Activated CD4-positive, alpha-beta T cell treated with anti-CD3 and anti-CD28 coated beads, Interleukin-2, amount 50 U/mL, for 1 hour (primary cell): ENCODE data around the gene ESYT3.
"Not testable (repeated sequence)": the region's sequence is repeated elsewhere in the genome, so short reads cannot be mapped to it uniquely, and the experiment has no call there.

Source experiments
- DNase-seq: peaks from one replicate; pipeline ENCODE4 v3.0.0-alpha.2; 2020

Gene ESYT3

DNA sequence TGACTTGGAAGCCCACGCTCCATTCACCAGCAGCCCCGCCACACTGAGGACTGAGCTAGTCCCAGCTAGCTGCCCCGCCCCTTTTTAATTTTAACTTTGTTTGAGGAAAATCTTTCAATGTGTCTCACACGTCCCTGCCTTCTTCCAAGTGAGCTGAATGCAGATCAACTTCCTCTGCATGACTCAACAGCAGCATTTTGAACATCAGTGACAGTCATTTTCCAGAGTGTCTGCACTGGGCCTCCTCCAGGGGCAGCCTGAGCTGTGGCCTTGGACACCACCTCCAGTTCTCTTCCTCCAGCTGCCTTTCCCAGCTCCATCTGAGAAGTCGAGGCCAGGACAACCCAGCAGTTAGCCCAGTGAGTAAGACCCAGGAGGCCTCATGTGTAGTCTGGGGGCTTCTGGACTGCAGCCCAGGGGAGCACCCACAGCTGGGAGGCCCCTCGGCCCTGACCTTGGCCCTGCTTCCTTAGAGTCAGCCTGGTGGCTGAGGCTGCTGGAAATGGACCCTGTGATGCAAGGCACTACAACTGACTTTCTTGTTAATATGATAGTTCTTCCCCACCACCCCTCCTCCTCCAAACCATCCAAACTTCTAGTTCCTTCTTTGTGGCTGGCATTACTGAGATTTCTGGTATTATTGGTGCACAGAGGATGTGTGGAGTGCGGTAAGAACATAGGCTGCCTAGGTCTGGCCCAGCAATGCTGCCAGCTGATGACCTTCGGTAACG lies 21.4 kb upstream of the ESYT3 start:
- no peak for DNase-seq

DNA sequence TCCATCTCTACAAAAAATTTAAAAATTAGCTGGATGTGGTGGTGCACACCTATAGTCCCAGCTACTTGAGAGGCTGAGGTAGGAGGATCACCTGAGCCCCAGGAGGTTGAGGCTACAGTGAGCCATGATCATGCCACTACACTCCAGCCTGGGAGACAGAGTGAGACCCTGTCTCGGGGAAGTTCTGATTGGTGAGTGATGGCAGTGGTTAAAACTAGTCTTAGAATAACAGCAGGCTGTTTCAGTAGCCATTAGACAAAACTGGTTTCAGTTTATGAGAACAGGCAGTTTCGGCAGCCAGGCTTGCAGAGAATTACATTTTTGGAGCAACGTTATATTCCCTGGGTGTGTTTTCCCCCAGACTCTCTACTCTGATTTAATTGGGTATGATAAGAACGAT lies 18.2 kb upstream of the ESYT3 start:
- DNase-seq: not testable (repeated sequence)

DNA sequence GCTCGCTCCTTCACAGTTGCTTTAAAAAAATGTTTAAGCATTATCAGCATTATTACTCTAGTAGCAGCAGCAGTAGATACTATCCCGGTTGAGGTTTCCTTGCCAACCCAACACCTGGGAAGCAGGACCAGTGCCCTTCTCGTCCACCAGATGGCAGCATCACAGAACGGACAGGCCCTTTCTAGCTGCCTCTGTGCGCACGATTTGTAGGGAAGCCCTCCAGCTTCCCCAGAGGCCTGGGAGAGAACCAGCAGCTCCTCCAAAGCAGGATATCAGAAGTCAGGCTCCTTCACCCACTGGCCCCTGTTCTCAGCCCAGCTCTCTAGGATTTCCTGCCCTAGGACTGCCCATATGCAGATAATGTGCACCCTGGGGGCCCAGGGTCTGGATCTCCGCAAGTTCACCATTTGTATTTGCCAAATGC lies 16.8 kb upstream of the ESYT3 start:
- DNase-seq: peak; percentile 52

DNA sequence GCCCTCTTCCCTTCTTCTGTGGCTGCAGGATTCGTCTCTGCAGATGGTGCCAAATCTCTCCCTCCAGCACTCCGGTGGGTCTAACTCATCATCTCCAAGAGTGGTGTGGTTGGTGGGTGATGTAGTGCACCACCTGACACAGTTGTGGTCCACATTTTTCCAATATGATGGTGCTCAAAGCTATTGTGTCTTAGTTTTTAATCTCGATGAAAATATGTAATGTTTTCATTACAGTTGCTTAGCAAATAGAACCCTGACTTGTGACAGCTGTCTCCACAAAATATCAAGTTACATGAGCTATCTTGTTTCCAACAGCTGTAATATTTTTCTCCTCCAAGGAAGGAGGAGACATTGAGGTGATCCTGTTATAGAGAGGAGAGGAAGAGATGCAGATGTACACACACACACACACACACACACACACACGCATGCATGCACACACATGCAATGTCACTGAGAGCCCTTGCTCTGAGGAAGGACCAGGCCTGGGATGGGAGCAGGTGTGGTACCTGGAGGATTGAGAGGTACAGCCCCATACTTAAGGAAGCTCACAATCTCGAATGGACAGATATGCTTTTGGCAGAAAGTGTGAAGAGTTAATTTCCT lies 15.7 kb upstream of the ESYT3 start:
- no peak for DNase-seq

DNA sequence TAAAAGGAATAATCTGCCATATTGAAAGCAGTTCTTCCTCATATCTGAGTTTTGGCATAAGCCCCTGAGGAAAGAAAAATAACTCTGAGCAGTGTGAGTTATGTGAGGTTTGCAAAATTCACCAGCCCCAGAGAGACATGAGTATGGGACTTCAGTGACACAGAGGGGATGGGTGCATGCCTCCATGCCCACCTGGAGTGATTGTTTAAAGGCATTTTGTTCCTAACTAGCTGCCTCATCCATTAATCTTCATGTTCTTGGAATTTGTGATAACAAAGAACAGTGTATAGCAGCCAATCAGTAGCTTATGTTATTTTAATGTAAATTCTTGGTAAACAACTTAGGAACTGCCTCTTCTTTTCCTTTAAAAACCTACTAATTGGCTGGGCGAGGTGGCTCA lies 11.1 kb upstream of the ESYT3 start:
- DNase-seq: no peak

DNA sequence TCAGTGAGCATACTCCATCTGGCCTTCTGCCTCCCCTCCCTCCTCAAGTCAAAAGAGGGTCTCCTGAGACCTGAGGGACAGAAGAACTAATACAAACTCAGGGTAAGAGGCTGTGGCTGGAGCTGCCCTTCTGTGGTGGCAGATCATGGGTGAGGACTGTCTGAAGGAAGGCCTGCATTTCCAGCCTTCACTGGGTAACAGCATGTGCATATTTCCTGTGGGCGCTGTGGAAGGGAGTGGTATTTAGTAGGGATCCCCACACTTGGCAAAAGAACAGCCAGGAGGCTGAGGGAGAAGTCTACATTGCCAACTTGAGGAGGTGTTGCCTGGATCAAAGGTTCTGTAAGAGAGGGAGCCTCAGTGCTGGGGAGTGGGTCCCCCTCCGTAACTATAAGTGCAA lies 10.1 kb upstream of the ESYT3 start:
- no peak for DNase-seq

DNA sequence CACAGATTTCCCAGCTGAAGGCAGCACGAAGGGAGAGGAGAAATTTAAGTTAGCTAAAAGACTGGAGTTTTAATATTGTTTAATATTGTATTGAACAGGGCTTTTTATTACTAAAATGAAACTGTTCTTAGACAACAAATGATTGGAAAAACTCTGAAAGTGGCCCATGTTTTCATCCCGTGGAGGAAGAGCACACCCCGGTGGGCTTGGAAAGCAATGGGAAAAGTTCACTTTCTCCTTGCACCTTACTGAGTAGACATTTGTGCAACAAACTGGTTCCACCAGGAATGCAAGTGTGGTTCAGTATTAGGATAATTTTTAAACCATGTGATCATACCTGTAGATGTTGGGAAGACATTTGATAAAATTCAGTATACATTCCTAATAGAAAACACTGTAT lies 8.2 kb upstream of the ESYT3 start:
- DNase-seq: no peak

DNA sequence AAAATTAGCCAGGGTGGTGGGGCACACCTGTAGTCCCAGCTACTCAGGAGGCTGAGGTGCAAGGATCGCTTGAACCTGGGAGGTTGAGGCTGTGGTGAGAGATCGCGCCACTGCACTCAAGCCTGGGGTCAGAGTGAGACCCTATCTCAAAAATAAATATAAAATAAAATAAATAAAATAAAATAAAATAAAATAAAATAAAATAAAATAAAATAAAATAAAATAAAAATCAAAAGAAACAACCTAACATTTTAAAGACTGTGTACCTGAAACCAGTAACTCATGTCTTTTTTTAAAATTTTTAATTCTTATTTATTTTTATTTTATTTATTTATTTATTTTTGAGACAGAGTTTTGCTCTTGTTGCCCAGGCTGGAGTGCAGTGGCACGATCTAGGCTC lies 7.7 kb upstream of the ESYT3 start:
- not testable (repeated sequence) for DNase-seq

DNA sequence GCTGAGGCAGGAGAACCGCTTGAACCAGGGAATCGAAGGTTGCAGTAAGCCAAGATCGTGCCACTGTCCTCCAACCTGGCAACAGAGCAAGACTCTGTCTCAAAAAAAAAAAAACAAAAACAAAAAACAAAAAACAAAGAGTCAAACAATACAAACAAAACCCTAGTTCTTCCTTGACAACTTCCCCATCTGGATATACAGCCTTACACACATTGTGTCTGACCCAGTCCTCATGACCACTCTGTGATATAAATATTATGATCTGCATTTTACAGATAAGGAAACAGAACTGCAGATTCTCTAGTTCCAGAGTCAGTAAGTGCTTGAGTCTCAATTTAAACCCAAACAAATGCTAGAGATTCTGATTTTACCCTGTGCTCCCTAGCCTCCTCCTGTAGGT lies 4.8 kb upstream of the ESYT3 start:
- no peak for DNase-seq

DNA sequence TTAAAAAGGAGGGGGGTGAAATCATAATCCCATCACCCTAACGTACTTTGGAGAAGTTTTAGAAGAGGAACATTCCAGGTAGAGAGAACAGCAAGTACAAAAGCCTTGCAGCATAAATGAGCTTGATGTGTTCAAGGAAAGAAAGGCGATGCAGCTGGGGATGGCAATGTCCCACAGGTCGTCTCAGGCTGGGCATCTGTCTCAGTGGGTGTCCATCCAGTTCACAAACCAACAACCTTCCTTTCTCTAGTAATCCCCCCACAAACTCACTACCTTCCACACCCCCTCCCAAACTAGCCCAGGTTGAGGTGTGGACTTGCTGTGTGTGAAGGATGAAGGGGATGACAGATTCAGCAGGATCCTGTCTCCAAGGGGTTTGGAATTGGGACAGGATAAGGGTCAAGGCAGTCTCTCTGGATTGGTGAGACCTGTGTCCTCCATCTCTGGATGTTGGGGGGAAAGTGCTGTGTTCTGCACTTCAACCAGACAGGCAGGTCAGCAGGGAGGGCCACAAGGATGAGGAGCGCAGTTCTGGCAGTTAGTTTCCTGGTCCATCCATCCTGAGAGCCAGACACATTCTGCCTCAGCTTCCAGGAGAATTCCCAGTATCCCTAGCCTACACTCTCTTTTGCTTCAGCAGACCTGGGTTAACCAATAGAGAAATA lies 1.7 kb upstream of the ESYT3 start:
- DNase-seq: no peak

DNA sequence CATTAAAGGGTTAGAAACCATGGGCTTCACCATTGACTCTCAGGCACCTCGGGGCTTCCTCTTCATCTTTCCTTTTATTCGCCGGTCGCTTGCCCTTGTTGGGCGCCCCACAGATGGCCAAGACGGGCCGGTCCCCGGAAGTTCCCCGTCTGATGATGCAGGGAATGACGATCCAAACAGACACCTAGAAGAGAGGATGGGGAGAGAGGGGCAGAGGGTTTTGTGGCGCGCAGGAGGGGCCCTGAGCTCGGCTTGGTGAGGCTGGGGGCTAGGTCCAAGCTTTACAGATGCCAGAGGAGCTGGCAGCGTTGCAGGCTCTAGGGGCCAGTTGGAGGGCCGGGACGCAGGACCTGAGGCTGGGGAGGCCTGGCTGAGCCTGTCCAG lies 532 bp upstream of the ESYT3 start:
- DNase-seq: no peak

DNA sequence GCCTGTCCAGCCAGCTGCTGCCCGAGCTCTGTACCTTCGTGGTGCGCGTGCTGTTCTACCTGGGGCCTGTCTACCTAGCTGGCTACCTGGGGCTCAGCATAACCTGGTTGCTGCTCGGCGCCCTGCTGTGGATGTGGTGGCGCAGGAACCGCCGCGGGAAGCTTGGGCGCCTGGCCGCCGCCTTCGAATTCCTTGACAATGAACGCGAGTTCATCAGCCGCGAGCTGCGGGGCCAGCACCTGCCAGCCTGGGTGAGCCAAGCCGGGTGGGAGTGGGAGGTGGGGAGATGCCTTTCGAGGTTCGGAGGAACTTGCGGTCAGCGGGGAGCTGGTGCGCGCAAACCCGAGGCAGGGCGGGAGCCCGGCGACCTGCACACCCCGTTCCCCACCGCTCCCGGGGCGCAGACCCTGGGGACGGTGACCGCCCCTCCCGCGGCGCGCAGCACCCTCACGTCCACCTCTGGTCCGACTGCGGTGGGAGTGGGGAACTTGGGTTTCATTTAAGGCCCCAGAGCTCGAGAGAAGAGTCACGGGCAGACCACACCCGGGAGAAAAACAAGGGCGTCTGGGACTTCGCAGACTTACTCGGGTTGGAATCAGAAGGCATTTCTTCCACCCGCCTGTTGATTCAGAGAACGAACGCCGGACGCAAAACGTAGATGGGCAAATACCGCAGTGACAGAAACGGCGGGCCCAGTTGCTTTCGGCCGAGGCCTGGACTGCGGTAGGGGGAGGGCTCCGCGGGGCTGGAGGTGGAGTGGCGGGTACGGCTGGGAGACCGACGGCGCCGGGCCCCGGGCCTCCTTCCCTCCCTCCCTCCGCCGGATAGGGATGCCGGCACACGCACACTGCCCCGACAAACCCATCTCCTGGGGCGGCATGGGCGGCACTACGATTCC lies 708 bp downstream of the ESYT3 start:
- DNase-seq: no peak

DNA sequence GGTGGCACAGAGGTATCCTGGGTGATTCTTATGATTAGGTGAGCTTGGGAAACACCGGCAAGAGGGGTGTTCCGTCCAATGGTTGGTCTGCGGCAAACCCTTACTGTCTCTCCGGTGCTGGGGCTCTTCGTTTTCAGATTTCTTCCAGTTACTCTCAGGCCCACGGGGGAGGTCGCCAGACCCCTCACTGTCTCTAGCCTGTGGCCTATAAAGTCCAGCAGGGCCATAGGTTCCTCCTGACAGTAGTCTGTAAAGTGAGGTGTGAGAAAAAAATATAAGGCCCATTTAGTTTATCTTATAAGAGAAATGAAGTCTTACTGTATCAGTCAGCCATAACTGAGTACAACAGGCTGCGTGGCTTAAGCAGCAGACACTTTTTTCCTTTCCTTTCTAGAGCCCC lies 1.4 kb downstream of the ESYT3 start:
- DNase-seq: no peak

DNA sequence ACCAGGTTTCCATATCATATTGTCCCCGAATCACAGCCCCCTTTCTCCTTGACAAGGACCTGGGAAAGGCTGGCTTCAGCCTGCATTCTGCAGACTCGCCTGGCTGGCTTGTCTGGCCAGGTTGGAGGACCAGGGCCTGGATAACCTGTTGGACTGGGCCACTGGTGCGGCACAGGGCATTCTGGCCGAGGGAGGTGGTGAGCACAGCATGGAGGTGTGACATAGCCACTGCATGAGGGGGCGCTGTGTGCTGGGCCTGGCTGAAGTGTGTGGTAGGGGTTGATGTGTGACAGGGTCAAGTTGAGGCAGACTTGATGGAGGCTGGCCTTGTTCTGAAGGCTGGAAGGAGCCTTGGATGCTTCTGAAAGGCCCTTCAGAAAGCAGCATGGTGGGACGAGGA lies 2.9 kb downstream of the ESYT3 start:
- DNase-seq: no peak

DNA sequence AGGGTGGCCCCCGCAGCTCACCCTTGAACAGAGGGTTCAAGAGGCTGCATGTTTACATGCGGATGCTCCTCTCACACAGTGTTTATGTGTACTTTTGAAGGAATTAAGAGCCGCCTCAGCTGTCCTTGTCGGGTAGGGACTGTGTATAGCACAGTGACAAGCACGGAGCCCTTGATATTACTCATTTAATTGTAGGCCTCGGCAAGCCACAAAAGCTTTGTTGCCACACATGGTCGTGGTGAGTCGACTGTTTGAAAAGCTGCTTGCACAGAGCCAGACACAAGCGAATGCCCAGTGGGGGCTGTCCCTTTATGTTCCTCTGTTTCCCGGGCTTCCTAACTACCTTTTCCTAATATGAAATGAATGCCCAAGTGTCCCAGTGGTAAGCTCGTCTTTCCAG lies 4.5 kb downstream of the ESYT3 start:
- DNase-seq: no peak

DNA sequence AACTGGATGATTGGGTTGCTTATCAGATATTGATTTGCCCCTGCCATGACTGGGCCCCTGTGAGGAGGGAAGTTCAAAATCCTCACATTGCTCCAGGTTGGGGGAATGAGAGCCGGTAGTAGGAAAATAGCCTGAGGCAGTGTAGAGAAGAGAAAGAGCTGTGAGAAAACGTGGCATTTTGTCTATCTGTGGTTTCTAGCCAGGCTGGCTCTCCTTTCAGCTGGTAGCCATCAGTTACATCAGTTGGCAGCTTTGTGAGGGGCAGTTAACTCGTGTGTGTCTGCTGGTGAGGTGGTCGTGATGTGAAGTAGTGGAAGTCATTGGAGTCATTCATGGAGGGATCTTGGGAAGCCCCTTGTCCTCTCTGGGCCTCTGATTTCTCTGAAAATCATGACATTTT lies 5.2 kb downstream of the ESYT3 start:
- no peak for DNase-seq

DNA sequence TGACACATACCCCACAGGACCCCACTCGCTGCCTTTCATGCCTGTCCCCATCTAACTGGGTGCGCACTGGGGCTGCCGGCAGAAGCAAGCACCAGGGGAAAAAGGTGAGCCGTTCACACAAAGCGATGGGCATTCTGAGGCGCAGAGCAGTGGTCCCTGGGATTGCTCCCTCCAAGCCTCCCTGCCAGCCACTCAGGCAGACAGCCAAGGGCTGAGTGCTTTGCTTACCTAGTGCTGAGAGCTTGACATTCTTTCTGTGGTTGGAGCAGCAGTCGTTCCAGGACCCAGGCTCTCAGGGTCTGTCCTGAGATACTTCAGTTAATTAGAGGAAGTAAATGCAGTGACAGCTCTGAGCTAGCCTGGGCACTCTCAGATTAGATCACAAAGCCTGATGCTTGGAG lies 5.7 kb downstream of the ESYT3 start:
- no peak for DNase-seq

DNA sequence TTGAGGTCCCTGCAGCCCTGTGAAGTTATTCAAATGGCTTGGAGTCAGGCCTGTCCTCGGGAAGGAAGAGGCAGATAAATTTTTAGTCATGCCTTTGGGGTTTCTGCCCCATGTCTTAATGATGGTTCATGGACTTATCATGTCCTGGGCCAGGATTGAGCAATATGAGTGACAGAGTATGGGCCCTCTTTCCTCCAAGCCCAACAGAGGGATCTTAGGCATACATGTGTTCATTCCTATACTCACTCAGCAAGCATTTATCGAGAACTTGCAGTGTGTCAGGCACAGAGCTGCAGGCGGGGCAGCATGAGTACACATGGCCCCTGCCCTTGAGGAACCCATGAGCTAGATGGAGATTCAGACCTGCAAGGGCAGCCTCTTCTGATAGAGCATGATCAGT lies 6.2 kb downstream of the ESYT3 start:
- DNase-seq: no peak

DNA sequence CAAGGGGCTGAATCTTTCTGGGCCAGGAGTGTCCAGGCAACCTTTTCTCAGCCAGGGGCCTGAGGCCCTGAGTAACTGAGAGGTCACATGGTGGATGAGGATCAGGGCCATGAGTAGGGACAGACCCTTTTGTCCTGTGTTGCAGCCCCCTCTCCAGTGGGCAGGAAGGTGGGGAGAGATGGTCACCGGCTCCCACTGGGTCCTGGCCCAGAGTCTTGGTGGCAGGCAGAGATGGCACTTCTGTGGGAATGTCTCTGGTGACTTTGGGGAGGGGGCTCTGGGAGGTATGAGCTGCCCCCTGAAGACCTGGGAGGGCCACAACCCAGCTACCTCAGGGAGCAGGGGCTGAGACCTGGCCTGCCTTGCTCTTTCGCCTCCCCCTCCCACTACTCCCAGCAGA lies 6.8 kb downstream of the ESYT3 start:
- no peak for DNase-seq

DNA sequence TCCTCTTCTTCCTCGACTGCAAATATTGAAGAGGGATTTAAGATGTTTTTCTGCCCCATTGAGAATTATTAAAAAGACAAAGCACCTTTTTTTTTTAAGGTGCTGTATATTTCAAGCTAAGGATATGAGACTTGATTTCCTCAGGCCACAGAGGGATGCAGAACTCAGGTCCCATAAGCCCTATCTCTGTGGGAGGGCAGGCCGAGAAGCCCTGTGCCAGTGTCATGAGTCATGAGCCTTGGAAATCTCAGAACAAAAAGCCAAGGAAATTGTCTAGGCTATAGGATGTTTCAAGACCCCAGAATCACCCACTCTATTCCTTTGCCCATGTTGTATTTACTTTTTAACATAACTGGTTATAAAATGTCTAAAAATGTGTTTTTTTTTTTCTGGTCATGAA lies 7.3 kb downstream of the ESYT3 start:
- DNase-seq: no peak

DNA sequence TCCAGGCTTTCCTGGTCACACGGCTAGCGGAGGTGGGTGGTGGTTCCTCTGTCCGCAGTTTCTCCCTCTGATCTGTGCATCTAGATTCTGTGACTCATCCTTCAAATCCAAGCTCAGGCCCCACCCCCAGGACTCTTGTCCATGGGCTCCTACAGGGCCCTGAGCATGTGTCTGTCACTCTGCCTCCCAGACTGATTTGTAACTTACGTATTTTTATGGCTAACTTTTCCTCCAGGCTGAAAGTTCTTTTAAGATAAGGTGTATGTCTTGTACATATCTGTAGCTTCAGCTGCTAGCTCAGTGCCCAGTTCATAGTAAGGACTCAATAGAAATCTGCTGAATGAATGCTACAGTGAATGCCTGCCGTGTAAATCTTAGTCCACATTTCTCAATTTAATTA lies 8.0 kb downstream of the ESYT3 start:
- no peak for DNase-seq

DNA sequence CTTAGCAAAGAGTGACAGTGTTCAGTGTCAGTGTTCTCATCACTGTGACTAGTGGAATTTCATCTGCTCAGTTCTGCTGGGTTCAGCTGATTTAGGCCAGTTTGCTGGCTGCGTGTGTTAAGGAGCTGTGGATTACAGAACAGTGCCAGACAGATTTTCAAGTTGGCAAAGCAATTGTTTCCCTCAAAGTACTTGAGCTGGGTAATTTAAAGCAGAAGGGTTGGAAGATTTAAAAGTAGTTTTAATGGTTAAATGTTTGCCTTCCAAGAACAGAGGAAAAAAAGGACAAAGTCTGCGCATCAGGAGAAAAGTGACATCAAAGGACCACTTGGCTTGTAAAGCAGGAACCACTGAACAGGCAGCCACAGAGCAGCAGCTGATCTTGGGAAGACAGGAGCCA lies 8.7 kb downstream of the ESYT3 start:
- DNase-seq: no peak
